GM12872 (cell line): ENCODE measurements around the gene ABI1.

Experiments used
- CTCF ChIP-seq: IDR thresholded peaks from 3 replicates; pipeline ENCODE4 v1.5.1; 2011; ENCODE audit warnings: low read depth, mild to moderate bottlenecking, low read length, moderate library complexity; ENCODE audit not compliant: insufficient read depth

ABI1 gene

GRCh38 chr10:26839966-26840627 lies 20.7 kb downstream of the ABI1 start:
- no peak for TF ChIP-seq CTCF

- no peak for TF ChIP-seq CTCF
Observed at GRCh38 chr10:26837139-26837538, 23.6 kb downstream of the ABI1 start.

GRCh38 chr10:26835025-26835424 lies 25.7 kb downstream of the ABI1 start:
- no peak for TF ChIP-seq CTCF

GRCh38 chr10:26832960-26833359 lies 27.8 kb downstream of the ABI1 start:
- TF ChIP-seq CTCF: no peak

GRCh38 chr10:26831936-26832335 lies 28.8 kb downstream of the ABI1 start:
- TF ChIP-seq CTCF: no peak

- no peak for TF ChIP-seq CTCF
Observed at GRCh38 chr10:26829810-26830515, 30.8 kb downstream of the ABI1 start.

GRCh38 chr10:26824015-26824690 lies 36.6 kb downstream of the ABI1 start:
- TF ChIP-seq CTCF: no peak
